HepG2 (cell line): ENCODE results near the gene ANKRD31.

ENCODE experiments used
- CEBPB ChIP-seq: IDR thresholded peaks from 2 replicates; pipeline ENCODE4 v1.6.1; 2011; ENCODE audit warnings: low read depth, low read length, improper control_type of control experiment, borderline replicate concordance
- MLXIP ChIP-seq: sonication (generic); formaldehyde crosslinking; IDR thresholded peaks from 2 replicates; pipeline ENCODE4 v1.9.0; 2021; ENCODE audit warnings: missing genetic modification reagents, borderline replicate concordance
- PCBP1 ChIP-seq: fragments of 200-400 bp; formaldehyde crosslinking; IDR thresholded peaks from 2 replicates; pipeline ENCODE4 v1.6.1; 2017; ENCODE audit warnings: mild to moderate bottlenecking, low read depth, low read length, borderline replicate concordance
- POLR2A ChIP-seq, 2 experiments: IDR thresholded peaks; 2 replicates each; pipeline ENCODE4 v1.6.1; 2011; ENCODE audit warnings: low read depth in 2 of 2, low read length in 2 of 2, mild to moderate bottlenecking in 1 of 2, moderate library complexity in 1 of 2; ENCODE audit not compliant: insufficient read depth in 1 of 2
- ZFP90 ChIP-seq: sonication (generic); formaldehyde crosslinking; IDR thresholded peaks from 2 replicates; pipeline ENCODE4 v1.8.0; 2022; ENCODE audit warnings: missing genetic modification reagents, mild to moderate bottlenecking, inconsistent platforms, borderline replicate concordance
- ZNF441 ChIP-seq: sonication (generic); formaldehyde crosslinking; IDR thresholded peaks from 2 replicates; pipeline ENCODE4 v1.7.0; 2021; ENCODE audit warnings: missing genetic modification reagents, borderline replicate concordance

- TF ChIP-seq CEBPB (no peak), PCBP1 (no peak), ZFP90 (CRISPR knock-in tag) (no peak), ZNF441 (CRISPR knock-in tag) (no peak), MLXIP (CRISPR knock-in tag) (no peak), POLR2A (IDR thresholded peaks at IDR 0.05; ENCODE audit: insufficient read depth in 1 of 2, low read depth in 2 of 2, low read length in 2 of 2) (no peak)
Measured at GRCh38 chr5:75043633-75044264, 192.9 kb downstream of the ANKRD31 start.
